Measurements from ENCODE around the gene RBM11.

The RBM11 gene

DNA sequence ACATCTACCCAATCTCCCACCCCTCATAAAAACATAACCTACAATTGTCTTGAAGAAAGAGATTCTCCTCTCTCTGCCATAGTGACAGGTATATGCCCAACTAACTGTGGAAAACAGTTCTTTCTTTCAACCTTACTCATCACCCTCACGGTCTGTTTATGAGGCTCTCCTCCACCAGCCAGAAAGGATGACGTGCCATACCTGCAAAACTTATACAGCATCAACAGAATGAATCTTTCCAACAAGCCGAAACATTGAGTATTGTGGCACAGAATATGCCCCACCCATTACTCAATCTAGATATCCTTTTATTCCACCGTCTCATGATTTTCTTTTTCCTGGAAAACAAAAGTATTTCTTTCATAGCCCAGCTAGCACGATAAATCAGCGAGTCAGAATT, 55.7 kb downstream of the RBM11 start:
- DNase-seq, result no peak

DNA sequence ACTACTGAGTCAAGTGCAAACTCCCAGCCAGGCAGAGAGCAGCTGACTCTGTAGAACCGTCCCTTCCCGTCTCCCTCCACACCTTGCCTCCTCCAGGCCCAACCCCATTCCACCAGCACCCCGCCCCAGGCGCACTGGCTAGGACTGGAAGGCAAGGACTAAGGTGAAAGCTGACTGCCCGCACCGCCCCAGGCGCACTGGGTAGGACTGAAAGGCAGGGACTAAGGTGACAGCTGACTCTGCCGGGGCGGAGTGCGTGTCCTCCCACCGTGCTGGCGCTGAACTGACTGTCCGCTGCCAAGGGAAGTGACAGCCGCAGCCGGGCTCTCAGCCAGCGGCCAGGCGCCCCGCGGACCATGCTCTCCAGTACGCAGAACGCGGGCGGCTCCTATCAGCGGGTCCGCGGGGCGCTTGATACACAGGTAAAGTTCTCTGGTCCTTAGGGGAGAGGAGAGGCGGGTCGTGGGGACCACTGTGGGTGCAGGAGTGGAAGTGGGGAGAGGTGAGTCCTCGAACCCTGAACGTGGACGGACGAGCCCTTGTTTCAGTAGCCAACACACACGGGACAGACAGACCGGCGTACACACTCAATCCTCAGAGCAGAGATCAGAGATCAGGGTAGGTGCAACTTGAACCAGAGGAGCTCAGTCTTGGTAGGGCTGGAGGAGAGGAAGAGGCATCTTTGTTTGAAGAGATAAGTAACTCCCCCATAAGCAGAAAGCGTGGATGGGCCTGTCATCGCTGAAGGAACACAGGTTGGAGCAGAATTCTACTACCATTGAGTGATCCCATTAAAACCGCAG, 58.0 kb downstream of the RBM11 start:
- DNase-seq, result peak; percentile 71

DNA sequence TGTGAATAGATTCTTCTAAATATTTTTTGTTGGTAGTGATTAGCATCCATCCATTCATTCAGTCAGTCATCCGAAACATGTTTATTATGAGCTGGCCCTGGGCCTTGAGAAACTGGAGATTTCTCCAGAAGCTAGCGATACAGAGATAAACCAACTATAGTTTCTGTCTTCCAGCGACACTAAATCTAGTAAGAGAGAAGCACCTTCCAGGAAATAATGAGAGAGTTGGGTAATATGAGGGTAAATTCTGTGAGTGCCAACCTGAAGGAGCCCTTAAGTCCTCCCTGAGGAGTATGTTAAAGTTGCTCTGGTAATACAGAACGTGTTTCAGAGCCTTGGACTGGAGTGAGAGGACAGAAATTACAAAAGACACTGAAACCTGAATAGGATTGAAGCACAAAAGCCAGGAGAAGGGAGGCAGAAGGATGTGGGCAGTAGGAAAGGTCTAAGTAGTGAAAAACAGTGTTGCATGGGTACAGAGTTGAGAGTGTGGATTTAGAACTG, 59.8 kb downstream of the RBM11 start:
- no peak for DNase-seq
